HuH-7 (cell line): ENCODE measurements around the gene ALKBH7.

Experiments
- DNase-seq: peaks from one replicate; pipeline ENCODE4 v3.0.0; 2011; ENCODE audit warnings: low spot score

ALKBH7 gene

GRCh38 chr19:6424195-6424938 lies 51.8 kb downstream of the ALKBH7 start, which contains the start of gene KHSRP:
Gene KHSRP (minus strand): TSS chr19:6424811. CDS start chr19:6424701, 110 bp downstream.
- no peak for DNase-seq
